ENCODE measurements around the gene QSOX2. TPM values are rescaled to one million over a fixed set of nuclear protein-coding genes. Genes with fewer than 3 reads are reported as not detected.

Gene QSOX2
- total RNA-seq, 1 donor from 2014 or later: 27.9 TPM

DNA sequence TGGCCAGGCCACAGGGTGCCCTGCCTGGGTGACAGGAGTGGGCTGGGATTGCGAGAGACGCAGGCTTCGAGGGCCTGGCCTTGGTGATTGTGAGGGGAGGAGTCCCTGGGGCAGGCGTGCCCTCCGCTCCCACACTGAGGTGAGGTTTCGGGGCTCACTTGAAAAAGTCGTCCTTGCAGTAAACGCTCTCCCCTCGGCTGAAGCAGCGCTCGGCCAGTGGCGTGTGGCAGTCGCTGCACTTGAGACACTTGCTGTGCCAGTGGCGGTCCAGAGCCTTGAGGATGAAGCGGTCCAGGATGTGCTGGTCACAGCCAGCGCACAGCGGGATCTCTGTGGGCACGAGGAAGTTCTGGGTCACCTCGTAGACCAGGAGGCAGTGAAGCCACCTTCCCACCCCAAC is 45.2 kb downstream of the QSOX2 start:
- DNase-seq (ENCODE audit: low spot score): no peak
- Mint-ChIP-seq H3K4me3 (no peak overlapping the region), H3K4me1 (ENCODE audit: low read depth) (peaks cover 5% of the 10 kb centered on the region), H3K36me3 (ENCODE audit: low read depth) (no peaks in the 10 kb centered on the region), H3K9me3 (no peaks in the 10 kb centered on the region), H3K27ac (peak overlapping the region; percentile 18), H3K27me3 (ENCODE audit: insufficient read depth) (peaks cover 47% of the 10 kb centered on the region)
- intact Hi-C loops (cut with micrococcal nuclease): no loop called here

GRCh38 chr9:136199391-136200288 is 46.0 kb downstream of the QSOX2 start:
- Mint-ChIP-seq H3K27me3 (ENCODE audit: insufficient read depth) (peaks cover 52% of the 10 kb centered on the region), H3K27ac (no peak overlapping the region), H3K9me3 (no peaks in the 10 kb centered on the region), H3K4me3 (no peak overlapping the region), H3K36me3 (ENCODE audit: low read depth) (no peaks in the 10 kb centered on the region), H3K4me1 (ENCODE audit: low read depth) (peaks cover 5% of the 10 kb centered on the region)
- no peak for DNase-seq (ENCODE audit: low spot score)
- intact Hi-C loops (cut with micrococcal nuclease): no loop called here

DNA sequence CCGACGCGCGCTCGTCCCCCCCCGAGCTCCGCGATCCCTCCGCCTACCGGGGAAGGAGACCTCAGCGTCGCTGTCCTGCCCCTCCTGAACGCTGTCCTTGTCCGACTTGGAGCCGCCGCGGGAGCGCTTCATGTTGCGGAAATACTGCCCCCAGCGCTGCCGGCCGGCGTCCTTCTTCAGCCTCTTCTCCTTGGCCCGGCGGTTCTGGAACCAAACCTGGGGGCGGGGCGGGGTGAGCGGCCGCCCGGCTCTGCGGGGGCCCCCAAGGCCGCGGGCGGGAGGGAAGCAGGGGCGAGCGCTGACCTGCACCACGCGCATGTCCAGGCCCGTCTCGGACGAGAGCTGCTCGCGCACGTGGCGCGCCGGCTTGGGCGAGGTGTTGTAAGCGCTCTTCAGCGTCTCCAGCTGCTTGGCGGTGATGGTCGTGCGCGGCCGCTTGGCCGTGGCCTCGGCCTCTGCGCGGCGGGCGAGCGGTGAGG is 47.0 kb downstream of the QSOX2 start:
- no peak overlapping the region for H3K4me3 Mint-ChIP-seq
- H3K9me3 Mint-ChIP-seq: no peaks in the 10 kb centered on the region
- H3K36me3 Mint-ChIP-seq (ENCODE audit: low read depth): no peaks in the 10 kb centered on the region
- DNase-seq (ENCODE audit: low spot score): no peak
- no peak overlapping the region for H3K27ac Mint-ChIP-seq
- H3K27me3 Mint-ChIP-seq (ENCODE audit: insufficient read depth): peaks cover 49% of the 10 kb centered on the region
- H3K4me1 Mint-ChIP-seq (ENCODE audit: low read depth): peaks cover 5% of the 10 kb centered on the region
- intact Hi-C loops (cut with micrococcal nuclease): no loop called here

DNA sequence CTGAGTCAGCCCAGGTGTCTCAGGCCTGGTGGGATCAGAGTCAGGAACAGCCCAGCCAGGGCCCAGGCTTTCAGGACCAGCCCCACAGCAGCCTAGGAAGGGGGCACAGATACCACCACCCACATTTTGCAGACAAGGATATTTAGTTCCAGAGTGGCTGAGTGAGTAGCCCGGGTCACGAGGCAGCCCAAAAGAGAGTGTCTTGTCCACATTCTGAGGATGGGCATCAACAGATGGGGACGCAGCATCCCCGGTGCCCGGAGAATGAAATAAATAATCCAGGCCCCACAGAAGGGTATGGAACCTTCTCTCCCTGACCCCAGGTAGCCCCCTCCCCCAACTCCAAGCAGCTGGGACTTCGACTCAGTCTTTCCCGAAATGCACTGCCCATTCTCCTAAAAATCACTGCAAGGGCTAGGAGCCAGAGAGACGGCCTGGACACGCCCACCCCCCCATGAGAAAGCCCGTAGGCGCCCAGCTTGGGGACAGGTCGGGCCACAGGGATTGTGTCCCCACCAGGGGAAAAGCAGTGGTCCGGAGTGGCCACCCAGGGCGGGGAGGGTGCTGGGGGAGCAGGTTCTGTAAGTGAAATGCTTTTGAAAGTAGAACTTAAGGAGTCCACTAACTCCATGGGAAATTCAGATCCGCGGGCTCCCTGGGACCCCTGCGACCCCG is 47.5 kb downstream of the QSOX2 start:
- Mint-ChIP-seq H3K4me3 (no peak overlapping the region), H3K36me3 (ENCODE audit: low read depth) (no peaks in the 10 kb centered on the region), H3K27ac (no peak overlapping the region), H3K27me3 (ENCODE audit: insufficient read depth) (peaks cover 48% of the 10 kb centered on the region), H3K9me3 (no peaks in the 10 kb centered on the region), H3K4me1 (ENCODE audit: low read depth) (peaks cover 5% of the 10 kb centered on the region)
- intact Hi-C loops (cut with micrococcal nuclease): no loop called here
- no peak for DNase-seq (ENCODE audit: low spot score)

- Mint-ChIP-seq H3K36me3 (ENCODE audit: low read depth) (no peaks in the 10 kb centered on the region), H3K27me3 (ENCODE audit: insufficient read depth) (peaks cover 52% of the 10 kb centered on the region), H3K4me1 (ENCODE audit: low read depth) (peaks cover 5% of the 10 kb centered on the region), H3K9me3 (no peaks in the 10 kb centered on the region), H3K27ac (no peak overlapping the region), H3K4me3 (no peak overlapping the region)
- DNase-seq (ENCODE audit: low spot score): no peak
- intact Hi-C loops (cut with micrococcal nuclease): no loop called here
Observed at GRCh38 chr9:136197084-136197875, 48.3 kb downstream of the QSOX2 start.

DNA sequence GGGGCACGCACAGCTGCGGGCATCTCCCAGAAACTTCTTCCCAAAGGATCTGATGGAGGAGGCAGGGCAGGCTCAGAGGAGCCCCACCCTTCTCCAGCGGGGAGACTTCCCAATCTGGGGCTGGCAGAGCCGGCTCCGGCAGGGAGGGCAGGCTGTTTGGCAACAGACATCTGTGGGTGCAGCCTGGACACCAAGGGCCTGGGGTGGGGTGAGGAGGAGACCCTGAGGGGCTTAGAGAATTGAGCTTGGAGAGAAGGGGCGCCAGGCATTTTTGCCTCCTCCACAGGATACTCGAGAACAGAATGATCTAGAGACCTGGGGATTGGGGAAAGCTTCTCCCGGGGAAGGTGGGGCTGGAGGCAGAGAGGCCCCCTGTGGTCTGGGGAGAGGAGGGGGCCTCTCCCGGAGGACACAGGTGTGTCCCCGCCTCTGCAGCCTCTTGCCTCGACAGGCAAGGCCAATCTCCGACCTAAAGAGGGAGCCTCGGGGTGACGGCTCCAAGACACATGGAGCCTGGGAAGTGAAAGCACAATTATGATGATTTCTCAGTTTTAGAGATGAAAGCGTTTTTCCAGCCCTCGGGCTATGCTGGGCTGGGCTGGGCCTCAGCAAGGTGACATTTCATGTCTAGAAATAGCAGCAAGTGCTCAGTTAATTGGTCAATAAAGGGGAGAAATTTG is 49.1 kb downstream of the QSOX2 start:
- intact Hi-C loops (cut with micrococcal nuclease): no loop called here
- peaks cover 5% of the 10 kb centered on the region for H3K4me1 Mint-ChIP-seq (ENCODE audit: low read depth)
- no peak overlapping the region for H3K4me3 Mint-ChIP-seq
- H3K36me3 Mint-ChIP-seq (ENCODE audit: low read depth): no peaks in the 10 kb centered on the region
- no peak overlapping the region for H3K27ac Mint-ChIP-seq
- no peak for DNase-seq (ENCODE audit: low spot score)
- H3K27me3 Mint-ChIP-seq (ENCODE audit: insufficient read depth): peaks cover 59% of the 10 kb centered on the region
- no peaks in the 10 kb centered on the region for H3K9me3 Mint-ChIP-seq

GRCh38 chr9:136194540-136194939 is 51.1 kb downstream of the QSOX2 start:
- H3K4me3 Mint-ChIP-seq: no peak overlapping the region
- no peak overlapping the region for H3K27ac Mint-ChIP-seq
- DNase-seq (ENCODE audit: low spot score): no peak
- H3K4me1 Mint-ChIP-seq (ENCODE audit: low read depth): peaks cover 5% of the 10 kb centered on the region
- no peaks in the 10 kb centered on the region for H3K9me3 Mint-ChIP-seq
- intact Hi-C loops (cut with micrococcal nuclease): no loop called here
- H3K27me3 Mint-ChIP-seq (ENCODE audit: insufficient read depth): peaks cover 58% of the 10 kb centered on the region
- no peaks in the 10 kb centered on the region for H3K36me3 Mint-ChIP-seq (ENCODE audit: low read depth)

GRCh38 chr9:136193891-136194279 is 51.7 kb downstream of the QSOX2 start:
- no peaks in the 10 kb centered on the region for H3K36me3 Mint-ChIP-seq (ENCODE audit: low read depth)
- H3K27ac Mint-ChIP-seq: no peak overlapping the region
- intact Hi-C loops (cut with micrococcal nuclease): no loop called here
- peaks cover 55% of the 10 kb centered on the region for H3K27me3 Mint-ChIP-seq (ENCODE audit: insufficient read depth)
- peaks cover 5% of the 10 kb centered on the region for H3K4me1 Mint-ChIP-seq (ENCODE audit: low read depth)
- H3K4me3 Mint-ChIP-seq: no peak overlapping the region
- no peak for DNase-seq (ENCODE audit: low spot score)
- no peaks in the 10 kb centered on the region for H3K9me3 Mint-ChIP-seq

DNA sequence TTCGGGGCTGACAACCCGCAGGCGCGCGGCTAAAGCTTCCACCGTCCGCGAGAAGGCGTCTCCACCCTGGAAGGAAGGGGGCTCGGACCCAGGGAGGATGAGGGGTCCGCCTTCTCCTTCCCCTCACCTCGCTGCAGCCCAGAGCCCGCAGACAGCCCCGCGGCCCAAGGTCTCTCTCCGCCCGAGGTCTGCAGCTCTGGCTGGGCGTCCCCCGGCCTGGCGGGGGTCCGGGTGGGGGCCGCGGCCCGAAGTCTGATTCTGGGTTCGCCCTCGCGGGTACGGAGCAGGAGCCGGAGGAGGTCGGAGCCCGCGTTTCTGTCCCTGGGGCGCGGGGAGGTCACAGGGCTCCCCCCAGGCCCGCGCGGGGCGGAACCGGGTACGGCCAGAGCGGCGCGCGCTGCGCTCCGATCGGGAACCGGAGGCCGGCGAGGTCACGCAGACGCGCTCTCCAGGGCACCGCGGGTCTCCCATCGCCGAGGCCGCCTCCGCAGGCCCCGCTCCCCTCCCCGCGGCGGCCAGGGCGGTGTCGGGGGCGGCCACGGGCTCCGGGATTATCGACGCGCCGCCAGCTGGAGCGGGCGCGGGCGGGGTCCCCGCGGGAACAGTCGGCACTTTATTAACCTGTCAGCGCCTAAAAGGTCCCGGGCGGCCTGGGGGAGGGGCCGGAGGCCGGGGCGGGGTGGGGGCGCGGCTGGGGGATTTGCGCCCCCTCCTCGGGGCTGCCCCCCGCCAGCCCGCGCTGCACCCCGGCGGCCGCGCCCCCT is 52.3 kb downstream of the QSOX2 start:
- intact Hi-C loops (cut with micrococcal nuclease): no loop called here
- DNase-seq (ENCODE audit: low spot score): no peak
- Mint-ChIP-seq H3K27me3 (ENCODE audit: insufficient read depth) (peaks cover 53% of the 10 kb centered on the region), H3K36me3 (ENCODE audit: low read depth) (no peaks in the 10 kb centered on the region), H3K9me3 (no peaks in the 10 kb centered on the region), H3K4me3 (no peak overlapping the region), H3K27ac (no peak overlapping the region), H3K4me1 (ENCODE audit: low read depth) (peaks cover 5% of the 10 kb centered on the region)

DNA sequence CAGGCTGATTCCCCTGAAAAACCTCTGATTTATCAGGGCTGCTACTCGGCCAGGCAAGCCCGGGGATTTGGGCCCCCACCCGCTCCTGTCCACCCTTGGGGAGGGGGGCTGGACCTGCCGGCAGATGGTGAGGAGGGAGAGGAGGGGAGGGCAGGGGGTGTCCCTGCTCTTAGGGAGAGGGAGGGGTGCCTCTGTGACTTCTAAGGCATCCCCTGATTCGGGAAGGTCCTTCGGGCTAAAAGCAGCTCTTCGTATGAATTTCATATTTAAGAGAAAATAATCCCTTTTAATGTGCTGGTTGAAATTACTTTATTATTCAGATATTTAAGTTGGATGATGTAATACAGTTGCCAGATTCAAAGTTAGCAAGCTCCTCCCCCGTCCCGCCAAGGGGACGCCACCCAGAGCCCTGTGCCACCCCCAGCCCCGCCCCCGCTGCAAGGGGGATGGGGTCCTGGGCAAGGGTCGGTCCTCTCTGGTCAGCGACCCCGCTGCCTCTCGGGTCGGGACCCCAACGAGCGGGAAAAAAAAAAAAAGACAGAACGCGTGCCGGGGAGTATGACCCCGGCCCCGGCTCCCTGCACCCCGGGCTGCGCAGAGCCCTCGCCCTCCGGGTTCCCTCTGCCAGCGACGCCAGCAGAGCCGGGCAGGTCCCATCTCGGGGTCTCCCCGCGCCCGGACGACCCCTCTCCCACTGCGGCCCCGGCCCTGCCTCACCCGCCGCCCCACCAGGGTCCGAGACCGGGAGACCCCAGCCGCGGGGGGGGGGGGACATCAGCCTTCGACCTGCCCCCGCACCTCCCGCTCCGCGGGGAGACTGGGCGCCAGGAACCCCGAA is 53.1 kb downstream of the QSOX2 start:
- intact Hi-C loops (cut with micrococcal nuclease): no loop called here
- H3K36me3 Mint-ChIP-seq (ENCODE audit: low read depth): no peaks in the 10 kb centered on the region
- no peak overlapping the region for H3K27ac Mint-ChIP-seq
- H3K9me3 Mint-ChIP-seq: no peaks in the 10 kb centered on the region
- no peak overlapping the region for H3K4me3 Mint-ChIP-seq
- no peak for DNase-seq (ENCODE audit: low spot score)
- H3K27me3 Mint-ChIP-seq (ENCODE audit: insufficient read depth): peaks cover 45% of the 10 kb centered on the region
- peaks cover 5% of the 10 kb centered on the region for H3K4me1 Mint-ChIP-seq (ENCODE audit: low read depth)

- intact Hi-C loops (cut with micrococcal nuclease): no loop called here
- Mint-ChIP-seq H3K4me3 (no peak overlapping the region), H3K27ac (no peak overlapping the region), H3K9me3 (no peaks in the 10 kb centered on the region), H3K4me1 (ENCODE audit: low read depth) (peaks cover 4% of the 10 kb centered on the region), H3K36me3 (ENCODE audit: low read depth) (no peaks in the 10 kb centered on the region), H3K27me3 (ENCODE audit: insufficient read depth) (peaks cover 45% of the 10 kb centered on the region)
- DNase-seq (ENCODE audit: low spot score): no peak
Observed at GRCh38 chr9:136191960-136192286, 53.7 kb downstream of the QSOX2 start.
